OCI-LY3 (cell line): ENCODE measurements around the gene DCLRE1C.

Source experiments
- CTCF ChIP-seq: fragments of 200-600, 300-600 bp; sonication (generic); IDR thresholded peaks from 2 replicates; pipeline ENCODE4 v1.5.1; 2014; ENCODE audit warnings: antibody characterized with exemption, low read length, low read depth
- EZH2phosphoT487 ChIP-seq: fragments of 200-600 bp; shearing (Covaris generic); IDR thresholded peaks from 2 replicates; pipeline ENCODE4 v1.6.1; 2018; ENCODE audit warnings: antibody characterized with exemption, mixed run types, low read depth

- TF ChIP-seq CTCF (no peak), EZH2phosphoT487 (no peak)
Observed at GRCh38 chr10:14852236-14852635, 101.7 kb downstream of the DCLRE1C start.
